GM23338 (cell line): ENCODE results near the gene RHOH.

Experiments used
- EZH2 ChIP-seq: fragments of 200-600 bp; sonication (generic); IDR thresholded peaks from one replicate; pipeline ENCODE4 v1.8.0; 2017; ENCODE audit warnings: antibody characterized with exemption, mild to moderate bottlenecking, low read depth; ENCODE audit not compliant: unreplicated experiment
- EZH2phosphoT487 ChIP-seq: fragments of 200-600 bp; sonication (generic); IDR thresholded peaks from one replicate; pipeline ENCODE4 v1.8.1; 2018; ENCODE audit warnings: antibody characterized with exemption; ENCODE audit not compliant: unreplicated experiment
- JUNB ChIP-seq: IDR thresholded peaks from one replicate; pipeline ENCODE4 v1.6.1; 2016; ENCODE audit warnings: antibody characterized with exemption; ENCODE audit not compliant: unreplicated experiment
- NANOG ChIP-seq: IDR thresholded peaks from 2 replicates; pipeline ENCODE4 v1.6.1; 2016; ENCODE audit warnings: antibody characterized with exemption, borderline replicate concordance
- POLR2AphosphoS5 ChIP-seq: IDR thresholded peaks from 2 replicates; pipeline ENCODE4 v1.6.1; 2016; ENCODE audit warnings: antibody characterized with exemption, low read depth
- STAT1 ChIP-seq: IDR thresholded peaks from one replicate; pipeline ENCODE4 v1.6.1; 2016; ENCODE audit warnings: antibody characterized with exemption; ENCODE audit not compliant: unreplicated experiment
- ZNF114 ChIP-seq: fragments of 250-450 bp; sonication (Bioruptor Pico); IDR thresholded peaks from 2 replicates; pipeline ENCODE4 v1.5.0; 2020; ENCODE audit warnings: mild to moderate bottlenecking, moderate library complexity
- TF ChIP-seq, protein P1 (sequence below), 2 experiments: fragments of 200-600 bp in 1 of 2; sonication (generic) in 1 of 2; conservative IDR thresholded peaks; 2 replicates each; pipeline versions ENCODE4 v1.5.1 to v1.6.1; 2016 to 2017; ENCODE audit warnings: antibody characterized with exemption in 2 of 2, low read depth in 2 of 2, mild to moderate bottlenecking in 2 of 2, moderate library complexity in 1 of 2
- TF ChIP-seq, protein P2 (sequence below): IDR thresholded peaks from one replicate; pipeline ENCODE4 v1.6.1; 2018; ENCODE audit warnings: antibody characterized with exemption; ENCODE audit not compliant: unreplicated experiment
- TF ChIP-seq, protein P3 (sequence below): IDR thresholded peaks from 2 replicates; pipeline ENCODE4 v1.6.1; 2016; ENCODE audit warnings: antibody characterized with exemption

DNA sequence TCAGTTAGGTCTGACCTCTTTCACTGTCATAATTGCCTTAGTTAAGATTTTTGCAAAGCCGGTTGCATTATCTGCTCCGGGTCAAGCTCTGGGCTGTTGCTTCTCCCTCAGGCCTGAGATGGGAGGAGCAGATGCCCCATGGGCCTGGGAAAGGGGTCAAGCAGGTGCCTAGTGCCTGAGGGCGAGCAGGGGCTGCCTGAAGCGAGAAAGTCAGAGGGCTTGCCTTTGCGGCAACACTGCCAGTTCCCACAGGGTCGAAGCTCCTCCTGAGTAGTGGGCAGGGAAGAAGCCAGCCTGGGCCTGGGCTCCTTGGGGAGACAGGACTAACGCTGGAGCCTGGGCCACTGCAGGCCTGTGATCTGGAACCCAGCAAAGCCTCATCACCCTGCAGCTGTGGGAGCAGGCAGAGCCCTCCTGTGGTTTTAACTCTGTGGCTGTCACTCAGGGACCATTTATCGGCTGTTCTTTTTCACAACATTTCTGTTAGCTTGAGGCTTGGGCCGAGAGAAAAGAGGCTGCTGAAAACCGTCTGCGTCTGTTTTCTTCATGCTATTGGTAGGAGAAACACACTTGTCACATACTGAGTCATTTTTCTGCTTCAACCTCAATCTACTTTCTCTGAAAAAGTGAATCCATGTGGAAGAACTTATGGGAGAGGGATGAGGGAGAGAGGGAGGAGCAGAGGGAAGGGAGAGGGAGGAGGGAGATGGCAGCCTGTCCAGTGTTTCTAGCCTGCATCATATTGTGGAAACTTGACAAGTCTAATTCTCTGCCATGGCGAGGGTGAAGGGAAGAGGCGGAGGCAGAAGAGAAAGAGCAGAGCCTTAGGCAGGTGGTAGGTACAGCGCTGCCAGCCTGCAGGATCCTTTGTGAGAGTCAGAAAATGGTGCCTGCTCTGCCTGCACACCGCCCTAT lies 68.4 kb downstream of the RHOH start:
- TF ChIP-seq EZH2 = no peak
- TF ChIP-seq, protein P1, sequence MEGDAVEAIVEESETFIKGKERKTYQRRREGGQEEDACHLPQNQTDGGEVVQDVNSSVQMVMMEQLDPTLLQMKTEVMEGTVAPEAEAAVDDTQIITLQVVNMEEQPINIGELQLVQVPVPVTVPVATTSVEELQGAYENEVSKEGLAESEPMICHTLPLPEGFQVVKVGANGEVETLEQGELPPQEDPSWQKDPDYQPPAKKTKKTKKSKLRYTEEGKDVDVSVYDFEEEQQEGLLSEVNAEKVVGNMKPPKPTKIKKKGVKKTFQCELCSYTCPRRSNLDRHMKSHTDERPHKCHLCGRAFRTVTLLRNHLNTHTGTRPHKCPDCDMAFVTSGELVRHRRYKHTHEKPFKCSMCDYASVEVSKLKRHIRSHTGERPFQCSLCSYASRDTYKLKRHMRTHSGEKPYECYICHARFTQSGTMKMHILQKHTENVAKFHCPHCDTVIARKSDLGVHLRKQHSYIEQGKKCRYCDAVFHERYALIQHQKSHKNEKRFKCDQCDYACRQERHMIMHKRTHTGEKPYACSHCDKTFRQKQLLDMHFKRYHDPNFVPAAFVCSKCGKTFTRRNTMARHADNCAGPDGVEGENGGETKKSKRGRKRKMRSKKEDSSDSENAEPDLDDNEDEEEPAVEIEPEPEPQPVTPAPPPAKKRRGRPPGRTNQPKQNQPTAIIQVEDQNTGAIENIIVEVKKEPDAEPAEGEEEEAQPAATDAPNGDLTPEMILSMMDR (conservative IDR thresholded peaks at IDR 0.05; ENCODE audit: low read depth in 2 of 2) = no peak
- TF ChIP-seq, protein P2, sequence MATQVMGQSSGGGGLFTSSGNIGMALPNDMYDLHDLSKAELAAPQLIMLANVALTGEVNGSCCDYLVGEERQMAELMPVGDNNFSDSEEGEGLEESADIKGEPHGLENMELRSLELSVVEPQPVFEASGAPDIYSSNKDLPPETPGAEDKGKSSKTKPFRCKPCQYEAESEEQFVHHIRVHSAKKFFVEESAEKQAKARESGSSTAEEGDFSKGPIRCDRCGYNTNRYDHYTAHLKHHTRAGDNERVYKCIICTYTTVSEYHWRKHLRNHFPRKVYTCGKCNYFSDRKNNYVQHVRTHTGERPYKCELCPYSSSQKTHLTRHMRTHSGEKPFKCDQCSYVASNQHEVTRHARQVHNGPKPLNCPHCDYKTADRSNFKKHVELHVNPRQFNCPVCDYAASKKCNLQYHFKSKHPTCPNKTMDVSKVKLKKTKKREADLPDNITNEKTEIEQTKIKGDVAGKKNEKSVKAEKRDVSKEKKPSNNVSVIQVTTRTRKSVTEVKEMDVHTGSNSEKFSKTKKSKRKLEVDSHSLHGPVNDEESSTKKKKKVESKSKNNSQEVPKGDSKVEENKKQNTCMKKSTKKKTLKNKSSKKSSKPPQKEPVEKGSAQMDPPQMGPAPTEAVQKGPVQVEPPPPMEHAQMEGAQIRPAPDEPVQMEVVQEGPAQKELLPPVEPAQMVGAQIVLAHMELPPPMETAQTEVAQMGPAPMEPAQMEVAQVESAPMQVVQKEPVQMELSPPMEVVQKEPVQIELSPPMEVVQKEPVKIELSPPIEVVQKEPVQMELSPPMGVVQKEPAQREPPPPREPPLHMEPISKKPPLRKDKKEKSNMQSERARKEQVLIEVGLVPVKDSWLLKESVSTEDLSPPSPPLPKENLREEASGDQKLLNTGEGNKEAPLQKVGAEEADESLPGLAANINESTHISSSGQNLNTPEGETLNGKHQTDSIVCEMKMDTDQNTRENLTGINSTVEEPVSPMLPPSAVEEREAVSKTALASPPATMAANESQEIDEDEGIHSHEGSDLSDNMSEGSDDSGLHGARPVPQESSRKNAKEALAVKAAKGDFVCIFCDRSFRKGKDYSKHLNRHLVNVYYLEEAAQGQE = no peak
- no peak for TF ChIP-seq JUNB
- no peak for TF ChIP-seq POLR2AphosphoS5
- no peak for TF ChIP-seq ZNF114 (CRISPR knock-in tag)
- no peak for TF ChIP-seq NANOG
- no peak for TF ChIP-seq EZH2phosphoT487
- no peak for TF ChIP-seq STAT1
- TF ChIP-seq, protein P3, sequence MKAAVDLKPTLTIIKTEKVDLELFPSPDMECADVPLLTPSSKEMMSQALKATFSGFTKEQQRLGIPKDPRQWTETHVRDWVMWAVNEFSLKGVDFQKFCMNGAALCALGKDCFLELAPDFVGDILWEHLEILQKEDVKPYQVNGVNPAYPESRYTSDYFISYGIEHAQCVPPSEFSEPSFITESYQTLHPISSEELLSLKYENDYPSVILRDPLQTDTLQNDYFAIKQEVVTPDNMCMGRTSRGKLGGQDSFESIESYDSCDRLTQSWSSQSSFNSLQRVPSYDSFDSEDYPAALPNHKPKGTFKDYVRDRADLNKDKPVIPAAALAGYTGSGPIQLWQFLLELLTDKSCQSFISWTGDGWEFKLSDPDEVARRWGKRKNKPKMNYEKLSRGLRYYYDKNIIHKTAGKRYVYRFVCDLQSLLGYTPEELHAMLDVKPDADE = no peak
